DMS79 treated with DMSO at 0.1 percent for 48 hours (cell line): ENCODE data around the gene LHX4.
"Not testable (repeated sequence)": the region's sequence is repeated elsewhere in the genome, so short reads cannot be mapped to it uniquely, and the experiment has no call there.

Experiments
- DNase-seq: peaks from one replicate; lab custom pipeline; 2025; lab: John Stamatoyannopoulos, UW

LHX4 gene

DNA sequence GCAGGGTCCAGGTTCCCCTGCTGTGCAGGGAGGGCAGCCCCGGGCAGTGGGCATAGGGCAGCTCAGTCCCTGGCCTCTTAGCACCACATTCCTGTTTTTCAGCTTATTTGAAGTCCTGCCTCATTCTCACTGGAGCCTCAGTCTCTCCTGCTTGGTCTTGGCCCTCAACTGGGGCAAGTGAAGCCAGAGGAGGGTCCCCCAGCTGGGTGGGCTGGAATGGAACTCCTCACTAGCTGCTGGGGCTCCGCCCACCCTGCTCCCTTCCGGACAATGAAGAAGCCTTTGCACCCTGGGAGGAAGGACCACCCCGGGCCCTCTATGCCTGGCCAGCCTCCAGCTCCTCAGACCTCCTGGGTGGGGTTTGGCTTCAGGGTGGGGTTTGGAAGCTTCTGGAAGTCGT is 32.8 kb upstream of the LHX4 start:
- DNase-seq = no peak

DNA sequence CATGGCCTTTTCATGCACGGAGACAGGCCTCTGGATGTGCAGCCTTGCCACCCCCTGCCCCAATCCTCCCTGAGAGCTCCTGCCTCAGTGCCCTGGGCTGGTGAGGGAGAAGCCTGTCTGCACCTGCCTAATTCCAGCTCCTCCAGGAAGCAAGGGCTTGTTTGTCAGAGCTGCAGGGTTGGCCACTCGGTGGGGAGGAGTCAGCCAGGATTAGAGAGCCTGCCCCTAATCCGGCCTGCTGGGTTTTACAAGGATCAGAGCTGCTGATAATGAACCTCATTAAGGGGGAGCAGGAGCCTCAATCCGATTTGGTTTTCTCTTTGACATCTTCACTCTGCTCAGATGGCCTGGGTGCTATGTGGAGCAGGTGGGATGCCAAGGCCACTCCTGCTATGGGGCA is 31.9 kb upstream of the LHX4 start:
- no peak for DNase-seq

DNA sequence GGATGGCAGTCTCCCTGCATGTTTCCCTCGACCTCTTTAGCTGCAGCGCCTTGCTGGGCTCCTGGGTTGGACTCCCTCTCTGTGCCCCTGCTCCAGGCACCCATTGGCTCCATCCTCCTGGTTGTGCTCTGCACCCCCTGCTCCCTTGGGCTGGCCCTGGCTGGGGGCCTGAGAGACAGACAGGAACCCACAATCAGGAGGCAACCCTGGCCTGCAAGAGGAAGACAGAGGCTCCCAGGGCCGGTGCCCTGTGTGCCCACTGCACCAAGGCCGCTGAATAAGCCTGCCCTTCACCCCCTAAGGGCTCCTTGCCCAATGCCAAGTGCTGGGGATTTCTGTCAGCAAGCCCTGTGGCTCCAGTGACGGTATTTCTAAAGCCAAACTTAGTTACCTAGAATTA is 31.5 kb upstream of the LHX4 start:
- DNase-seq = no peak

DNA sequence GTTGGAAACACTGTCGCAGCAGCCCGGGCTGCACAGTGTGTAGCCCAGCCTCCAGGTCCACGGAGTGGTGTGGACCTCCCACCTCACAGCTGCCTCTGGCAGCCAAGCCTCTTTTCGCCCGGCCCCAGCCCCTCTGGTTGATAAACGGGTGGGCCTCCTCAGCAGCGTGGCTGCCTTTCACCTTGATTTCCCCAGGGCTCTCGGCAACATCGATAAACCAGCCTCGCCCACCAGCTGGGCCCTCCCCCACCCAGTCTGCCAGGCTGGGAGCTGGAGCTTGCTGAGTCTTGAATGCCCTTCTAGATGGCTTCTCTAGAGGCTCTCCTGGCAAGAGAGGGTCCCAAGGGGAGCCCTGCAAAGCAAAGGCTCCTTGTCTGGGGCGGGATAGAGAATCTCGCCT is 31.0 kb upstream of the LHX4 start:
- no peak for DNase-seq

DNA sequence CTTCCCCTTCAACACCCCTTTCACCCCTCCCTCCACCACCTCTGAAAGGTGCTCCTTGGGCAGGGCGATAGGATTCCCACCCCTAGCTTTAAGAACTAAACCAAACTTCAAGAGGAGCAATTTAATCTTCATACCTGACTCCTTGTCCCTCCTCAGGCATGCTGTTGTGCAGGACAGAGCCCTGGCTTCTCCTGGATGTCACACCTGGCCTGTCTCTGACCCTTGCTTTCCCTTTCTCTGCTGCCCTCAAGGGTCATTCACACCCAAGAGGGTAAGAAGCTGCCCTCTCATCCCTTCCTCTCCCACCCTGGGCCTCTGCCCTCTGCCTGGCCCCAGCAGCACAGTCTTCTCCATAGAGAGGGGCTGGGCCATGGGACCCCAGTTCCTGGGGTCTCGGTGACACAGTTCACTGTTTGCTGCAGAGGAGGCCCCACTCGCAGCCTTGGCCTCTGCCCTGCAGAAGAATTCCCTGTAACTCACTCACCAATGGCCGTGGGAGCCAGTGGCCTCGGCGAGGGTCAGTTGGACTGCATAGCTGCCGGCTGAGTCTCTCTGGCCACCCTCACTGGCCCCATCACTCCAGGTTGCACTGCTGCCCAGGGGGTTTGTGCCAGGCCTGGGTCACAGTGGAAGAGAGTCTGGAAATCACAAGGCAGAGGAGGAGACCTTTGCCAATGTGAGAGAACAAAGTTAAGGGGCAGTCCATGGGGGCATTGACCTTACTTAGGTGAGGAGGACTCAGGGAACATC is 28.4 kb upstream of the LHX4 start:
- DNase-seq = no peak

DNA sequence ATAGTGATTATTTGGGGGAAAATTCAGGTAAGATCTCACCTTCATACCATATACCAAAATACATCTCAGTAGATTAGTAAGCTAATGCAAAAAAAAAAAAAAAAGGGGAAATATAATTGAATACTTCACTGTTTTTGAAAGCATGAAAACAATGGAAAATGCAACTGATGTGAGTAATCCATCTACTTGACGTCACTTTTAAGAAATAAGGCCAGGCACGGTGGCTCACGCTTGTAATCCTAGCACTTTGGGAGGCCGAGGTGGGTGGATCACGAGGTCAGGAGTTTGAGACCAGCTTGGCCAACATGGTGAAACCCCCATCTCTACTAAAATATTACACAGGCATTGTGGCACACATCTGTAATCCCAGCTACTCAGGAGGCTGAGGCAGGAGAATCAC is 27.5 kb upstream of the LHX4 start:
- not testable (repeated sequence) for DNase-seq

DNA sequence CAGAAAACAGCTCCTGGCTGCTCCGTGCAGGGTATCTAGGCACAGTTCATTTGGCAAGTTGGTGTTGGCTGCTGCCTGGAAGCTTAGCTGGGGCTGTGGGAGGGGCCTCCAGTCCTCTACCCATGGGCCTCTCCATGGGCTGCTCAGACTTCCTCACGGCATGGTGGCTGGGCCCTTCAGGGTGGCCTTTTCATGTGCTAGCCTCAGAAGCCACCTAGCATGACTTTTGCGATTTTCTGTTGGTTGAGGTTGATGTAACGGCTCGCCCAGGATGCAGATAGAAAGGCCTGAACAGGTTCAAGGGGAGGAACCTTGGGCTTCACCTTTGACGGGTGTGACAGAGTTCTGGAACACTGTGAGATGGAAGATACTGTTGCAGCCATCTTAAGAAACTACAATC is 25.8 kb upstream of the LHX4 start:
- no peak for DNase-seq

- no peak for DNase-seq
These were observed 23.5 kb upstream of the LHX4 start for GRCh38 chr1:180206581-180206980.

DNA sequence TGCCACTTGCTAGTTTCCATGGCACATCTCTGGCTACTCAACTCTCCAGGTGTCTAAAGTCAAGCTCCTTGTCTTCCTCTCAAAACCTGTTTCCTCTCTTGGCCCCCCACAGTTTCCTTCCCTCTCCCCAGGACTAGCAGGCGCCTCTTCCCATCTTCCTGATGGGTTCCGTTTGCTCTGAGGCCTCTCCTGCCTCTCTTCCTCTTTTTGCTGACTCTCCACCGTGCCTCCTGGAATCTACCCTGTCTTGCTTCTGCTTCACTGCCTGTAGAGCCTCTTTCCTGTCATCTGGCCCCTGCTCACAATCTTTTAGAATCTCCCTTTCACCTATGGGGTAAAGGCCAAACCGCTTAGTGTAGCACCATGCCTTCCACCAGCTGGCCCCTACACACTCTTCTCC is 21.8 kb upstream of the LHX4 start:
- no peak for DNase-seq

DNA sequence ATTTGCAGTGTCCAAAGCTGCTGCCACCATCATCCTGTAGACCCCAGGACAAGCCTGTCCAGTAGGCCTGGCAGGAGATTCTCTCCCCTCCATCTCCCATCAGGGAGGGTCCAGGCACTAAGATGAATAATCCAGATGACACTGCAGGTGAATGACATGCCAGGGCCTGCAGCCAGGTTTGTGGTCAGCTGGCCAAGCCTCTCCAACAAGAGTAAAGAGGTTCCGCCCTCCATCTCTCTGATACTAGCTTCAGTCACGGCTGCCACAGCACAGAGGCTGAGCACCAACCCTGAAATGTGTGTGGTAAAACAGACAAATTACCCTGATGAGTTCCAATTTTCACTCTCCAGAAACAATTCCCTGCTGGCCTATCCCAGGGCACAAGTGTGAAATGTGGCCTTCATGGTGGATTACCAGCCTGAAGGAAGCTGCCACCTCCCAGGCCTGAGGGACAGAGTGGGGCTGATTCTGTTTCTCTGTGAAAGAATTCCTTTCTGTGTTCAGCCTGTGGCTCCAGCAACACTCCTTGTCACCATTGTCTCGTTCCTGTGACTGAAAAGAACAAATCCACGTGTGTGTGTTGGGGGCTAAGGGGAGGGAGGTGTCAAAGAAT is 19.9 kb upstream of the LHX4 start:
- DNase-seq = no peak

GRCh38 chr1:180211156-180211859 is 18.8 kb upstream of the LHX4 start:
- DNase-seq = no peak

GRCh38 chr1:180211860-180212229 is 18.2 kb upstream of the LHX4 start:
- no peak for DNase-seq

DNA sequence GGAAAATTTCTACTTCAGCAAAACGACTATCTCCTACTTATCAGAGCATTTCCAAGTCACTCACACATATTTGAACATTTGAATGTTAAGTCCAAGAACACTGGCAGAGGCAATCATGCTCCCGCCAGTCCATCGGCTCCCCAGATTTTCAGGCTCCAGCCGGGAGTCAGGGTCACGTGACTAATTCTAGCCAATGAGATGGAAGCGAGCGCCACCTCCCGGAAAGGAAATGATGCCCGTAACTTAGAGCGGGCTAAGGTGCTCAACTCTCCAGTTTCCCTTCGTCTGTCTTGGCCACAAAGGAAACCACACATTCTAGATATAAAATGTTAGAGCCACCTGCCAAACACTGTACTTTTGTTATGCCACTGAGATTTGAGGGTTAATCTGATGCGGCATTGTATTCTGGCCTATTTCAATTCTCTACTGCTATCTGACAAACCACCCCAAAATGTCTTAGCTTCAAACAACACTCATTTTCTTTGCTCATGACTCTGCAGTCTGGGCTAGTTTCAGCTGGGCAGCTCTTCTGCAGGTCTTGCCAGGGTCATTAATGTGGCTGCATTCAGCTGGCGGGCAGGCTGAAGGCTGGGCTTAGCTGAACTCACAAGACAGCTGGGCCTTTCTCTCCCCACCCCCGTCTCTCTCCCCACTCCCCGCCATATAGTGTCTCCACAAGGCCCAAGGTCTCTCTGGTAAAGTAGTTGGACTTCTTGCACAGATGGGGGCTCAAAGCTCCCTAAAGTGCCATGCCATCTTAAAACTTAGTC is 16.5 kb upstream of the LHX4 start:
- no peak for DNase-seq

GRCh38 chr1:180215856-180216625 is 14.0 kb upstream of the LHX4 start:
- no peak for DNase-seq

DNA sequence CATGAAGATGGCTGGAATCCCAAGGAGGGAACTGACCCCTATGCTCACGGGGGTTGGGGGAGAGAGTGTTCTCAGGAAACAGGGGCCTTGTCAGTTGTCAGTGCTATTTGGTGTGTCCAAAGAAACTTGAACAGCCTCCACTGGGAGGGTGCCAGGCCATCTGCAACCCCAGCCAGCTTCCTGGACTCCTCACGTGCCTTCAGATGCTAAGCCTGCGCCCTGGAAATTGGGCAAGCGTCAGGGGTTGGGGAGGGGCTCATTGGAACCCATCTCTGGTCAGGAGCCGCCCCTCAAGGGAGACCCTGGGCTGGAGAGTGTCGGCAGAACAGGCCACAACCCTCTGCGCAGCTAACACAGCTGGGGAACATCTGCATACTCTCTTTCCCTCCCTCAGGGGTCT is 13.1 kb upstream of the LHX4 start:
- DNase-seq = no peak

DNA sequence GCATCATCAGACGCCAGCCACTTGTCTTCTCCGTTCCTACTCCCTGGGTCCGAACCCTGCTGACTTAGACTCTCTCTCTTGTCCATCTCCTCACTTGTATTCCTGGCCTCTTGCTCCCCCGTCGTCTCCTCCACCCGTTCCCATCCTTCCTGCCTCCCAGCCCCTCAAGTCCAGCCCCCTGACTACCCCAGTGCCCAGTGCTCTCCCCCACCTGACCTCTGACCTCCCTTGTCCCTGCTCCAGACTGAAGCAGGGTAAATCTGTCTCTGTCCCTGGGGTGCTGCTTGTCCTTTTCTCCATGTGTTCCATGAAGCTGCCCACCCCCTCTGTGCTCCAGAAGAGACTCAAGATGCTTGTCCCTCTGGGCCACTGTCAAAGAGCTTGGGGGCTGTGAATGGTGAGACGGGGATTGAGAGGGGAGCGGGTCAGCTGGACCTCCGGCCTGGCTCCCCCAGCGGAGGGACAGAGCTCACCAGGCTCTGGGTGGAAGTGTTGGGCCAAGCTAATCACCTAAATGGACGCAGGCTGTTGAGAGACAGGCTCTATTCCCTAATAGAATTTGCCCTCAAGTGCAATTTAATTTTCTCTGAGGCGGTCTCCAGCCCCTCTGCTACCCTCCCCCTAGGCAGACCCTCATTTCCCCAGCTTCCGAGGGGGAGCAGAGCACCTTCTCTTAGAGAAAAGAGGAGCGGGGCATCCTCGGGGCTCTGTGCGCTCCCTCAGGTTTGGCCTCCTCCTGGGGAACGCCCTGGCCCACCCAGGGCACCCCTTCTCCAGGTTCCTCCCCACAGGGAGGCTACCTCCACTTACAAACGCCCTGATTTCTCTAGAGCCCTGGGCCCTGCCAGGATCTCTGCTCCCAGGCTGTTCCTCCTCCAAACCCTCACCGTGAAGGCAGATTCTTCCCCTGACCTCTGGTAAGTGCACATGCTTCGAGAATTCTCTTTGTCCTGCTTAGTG is 11.0 kb upstream of the LHX4 start:
- DNase-seq = no peak

- DNase-seq = no peak
These were observed 10.3 kb upstream of the LHX4 start for GRCh38 chr1:180219776-180220175.

- no peak for DNase-seq
These were observed 8.6 kb upstream of the LHX4 start for GRCh38 chr1:180221462-180221861.

DNA sequence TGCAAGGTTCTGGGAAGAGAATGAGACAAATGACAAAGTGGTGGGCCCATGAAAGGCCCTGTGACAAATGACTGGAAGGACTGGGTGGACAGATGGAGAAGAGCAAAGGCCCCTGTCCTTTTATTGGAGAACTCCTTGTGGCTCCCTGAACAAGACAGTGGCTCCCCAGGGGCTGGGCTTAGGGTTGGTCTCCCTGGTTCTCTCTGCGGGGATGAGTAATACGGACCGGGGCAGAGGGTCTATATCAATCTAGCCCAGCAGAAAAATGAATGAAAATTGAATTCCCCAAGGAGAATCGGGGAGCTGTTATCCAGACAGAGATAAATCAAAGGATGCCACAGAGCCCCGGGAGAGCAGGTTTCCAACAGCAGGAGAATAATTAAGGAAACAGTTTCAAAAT is 5.2 kb upstream of the LHX4 start:
- DNase-seq = no peak

- no peak for DNase-seq
These were observed 4.7 kb upstream of the LHX4 start for GRCh38 chr1:180225403-180225802.
